HG02642 (cell line): ENCODE data around the gene GTF3A.
"Not testable (repeated sequence)": the region's sequence is repeated elsewhere in the genome, so short reads cannot be mapped to it uniquely, and the experiment has no call there.

ENCODE experiments used
- ATAC-seq: cut with Tn5 transposase; IDR thresholded peaks from one replicate; pipeline ENCODE4 v1.9.1; 2021; ENCODE audit warnings: mild to moderate bottlenecking; ENCODE audit not compliant: unreplicated experiment, poor library complexity

The GTF3A gene

GRCh38 chr13:27424246-27425157 is at the start of gene GTF3A:
TSS of gene GTF3A (plus strand) at chr13:27424619.
- peak; percentile 82 for ATAC-seq

GRCh38 chr13:27374650-27375049 is 49.8 kb upstream of the GTF3A start:
- peak; percentile 79 for ATAC-seq

- ATAC-seq, result no peak
Measured at GRCh38 chr13:27375686-27376326, 48.6 kb upstream of the GTF3A start.

GRCh38 chr13:27379126-27379525 is 45.3 kb upstream of the GTF3A start:
- no peak for ATAC-seq

- no peak for ATAC-seq
Measured at GRCh38 chr13:27379694-27380641, 44.5 kb upstream of the GTF3A start.

GRCh38 chr13:27381601-27382000 is 42.8 kb upstream of the GTF3A start:
- ATAC-seq, result no peak

- no peak for ATAC-seq
Measured at GRCh38 chr13:27383104-27383921, 41.1 kb upstream of the GTF3A start.

GRCh38 chr13:27384285-27384684 is 40.1 kb upstream of the GTF3A start:
- no peak for ATAC-seq

GRCh38 chr13:27388241-27388640 is 36.2 kb upstream of the GTF3A start:
- no peak for ATAC-seq

- no peak for ATAC-seq
Measured at GRCh38 chr13:27389891-27390290, 34.5 kb upstream of the GTF3A start.

- ATAC-seq, result no peak
Measured at GRCh38 chr13:27391471-27391870, 32.9 kb upstream of the GTF3A start.

GRCh38 chr13:27393101-27393500 is 31.3 kb upstream of the GTF3A start:
- no peak for ATAC-seq

- no peak for ATAC-seq
Measured at GRCh38 chr13:27395007-27395510, 29.4 kb upstream of the GTF3A start.

- no peak for ATAC-seq
Measured at GRCh38 chr13:27396252-27396846, 28.1 kb upstream of the GTF3A start.

- no peak for ATAC-seq
Measured at GRCh38 chr13:27398360-27398759, 26.1 kb upstream of the GTF3A start.

GRCh38 chr13:27400405-27400804 is 24.0 kb upstream of the GTF3A start:
- ATAC-seq, result not testable (repeated sequence)

GRCh38 chr13:27401210-27401609 is 23.2 kb upstream of the GTF3A start:
- no peak for ATAC-seq

GRCh38 chr13:27403203-27403678 is 21.2 kb upstream of the GTF3A start:
- no peak for ATAC-seq
